ENCODE data around the gene CIDEC.
"Not testable (repeated sequence)": the region's sequence is repeated elsewhere in the genome, so short reads cannot be mapped to it uniquely, and the experiment has no call there.

The CIDEC gene

DNA sequence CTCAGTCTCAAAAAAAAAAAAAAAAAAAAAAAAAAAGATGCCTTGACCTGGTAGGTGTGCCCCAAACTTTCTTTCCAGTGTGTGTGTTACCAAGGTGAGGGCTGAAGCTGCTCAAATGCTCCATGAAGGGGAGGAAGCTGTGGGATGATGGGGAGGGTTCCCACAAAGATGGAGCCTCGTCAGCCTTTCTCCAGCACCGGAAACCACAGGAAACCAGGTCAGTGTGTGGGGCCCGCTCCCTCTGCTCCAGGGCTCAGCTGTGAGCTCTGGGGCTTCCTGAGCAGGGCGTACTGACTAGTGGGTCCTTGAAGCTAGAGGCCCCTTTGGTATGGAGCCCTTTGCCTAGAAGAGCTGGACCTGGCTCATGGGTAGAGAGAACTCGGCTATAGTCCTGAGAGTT, 21.9 kb upstream of the CIDEC start:
- no peak for DNase-seq

DNA sequence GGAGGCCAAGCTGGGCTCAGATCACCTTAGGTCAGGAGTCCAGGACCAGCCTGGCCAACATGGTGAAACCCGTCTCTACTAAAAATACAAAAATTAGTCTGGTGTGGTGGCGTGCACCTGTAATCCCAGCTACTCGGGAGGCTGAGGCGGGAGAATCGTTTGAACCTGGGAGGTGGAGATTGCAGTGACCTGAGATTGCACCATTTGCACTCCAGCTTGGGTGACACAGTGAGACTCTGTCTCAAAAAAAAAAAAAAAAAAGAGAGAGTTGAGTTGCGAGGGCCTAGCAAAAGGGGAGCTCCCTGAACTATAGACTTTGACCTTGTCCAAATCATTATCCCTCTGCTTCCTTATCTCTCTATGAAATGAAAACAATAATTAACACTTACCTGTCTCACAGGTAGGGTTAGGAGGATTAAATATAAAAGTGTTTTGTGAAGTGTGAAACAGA, 20.9 kb upstream of the CIDEC start:
- not testable (repeated sequence) for DNase-seq

DNA sequence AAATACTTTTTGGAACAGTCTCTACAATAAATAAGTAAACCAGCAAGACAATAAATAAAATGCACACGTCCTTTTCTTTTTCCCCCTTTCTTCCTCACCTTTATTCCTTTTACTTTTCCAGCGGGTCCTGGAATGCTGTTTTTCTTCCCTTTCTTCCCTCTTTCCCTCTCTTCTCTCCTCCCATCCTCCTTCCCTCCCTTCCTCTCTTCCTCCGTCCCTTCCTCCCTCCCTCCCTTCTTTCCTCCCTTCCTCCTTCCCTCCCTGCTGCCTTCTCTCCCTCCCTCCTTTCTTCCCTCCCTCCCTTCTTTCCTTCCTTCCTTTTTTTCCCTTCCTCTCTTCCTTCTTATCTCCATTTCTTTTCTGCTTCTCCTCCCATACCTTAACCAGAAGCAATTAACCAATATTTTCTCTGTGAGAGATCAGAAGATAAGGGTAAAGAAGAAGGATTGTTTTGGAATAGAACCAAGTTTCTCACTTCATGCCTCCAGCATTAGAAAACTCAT, 19.3 kb upstream of the CIDEC start:
- no peak for DNase-seq

DNA sequence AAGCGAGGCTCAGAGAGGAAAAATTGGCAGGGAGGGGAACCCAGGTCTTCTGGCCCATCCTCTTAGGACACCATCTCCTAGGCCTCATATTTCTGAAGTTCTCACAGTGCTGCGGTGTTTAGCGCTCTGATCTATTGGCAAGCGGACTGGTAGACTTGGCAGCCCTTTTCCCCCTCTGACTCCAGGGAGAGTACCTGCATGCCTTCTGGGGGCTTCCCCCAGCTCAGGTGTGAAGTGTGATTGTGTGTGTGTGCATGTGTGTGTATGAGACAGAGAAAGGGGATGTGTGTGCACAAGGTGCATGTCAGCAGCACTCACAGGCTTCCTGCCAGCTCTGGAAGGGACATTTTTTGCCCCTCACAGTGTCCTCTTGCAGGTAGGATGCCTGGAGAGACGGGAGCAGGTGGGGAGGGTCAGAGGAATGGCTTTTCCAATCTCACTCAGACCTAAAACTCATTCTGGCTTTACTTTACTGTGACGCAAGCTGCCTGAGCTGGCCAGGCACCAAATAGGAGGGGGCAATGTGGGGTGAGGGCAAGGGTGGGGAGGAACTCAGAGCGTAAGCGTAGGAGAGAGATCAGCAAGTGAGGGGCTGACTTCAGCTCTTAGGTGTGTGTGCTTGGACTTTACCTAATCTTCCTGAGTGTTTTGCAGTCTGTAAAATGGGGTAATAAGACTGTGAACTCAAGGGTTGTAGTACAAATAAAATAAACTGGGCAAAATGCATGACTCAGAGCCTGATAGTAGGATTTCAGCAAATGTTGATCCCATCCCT, 18.6 kb upstream of the CIDEC start:
- no peak for DNase-seq

DNA sequence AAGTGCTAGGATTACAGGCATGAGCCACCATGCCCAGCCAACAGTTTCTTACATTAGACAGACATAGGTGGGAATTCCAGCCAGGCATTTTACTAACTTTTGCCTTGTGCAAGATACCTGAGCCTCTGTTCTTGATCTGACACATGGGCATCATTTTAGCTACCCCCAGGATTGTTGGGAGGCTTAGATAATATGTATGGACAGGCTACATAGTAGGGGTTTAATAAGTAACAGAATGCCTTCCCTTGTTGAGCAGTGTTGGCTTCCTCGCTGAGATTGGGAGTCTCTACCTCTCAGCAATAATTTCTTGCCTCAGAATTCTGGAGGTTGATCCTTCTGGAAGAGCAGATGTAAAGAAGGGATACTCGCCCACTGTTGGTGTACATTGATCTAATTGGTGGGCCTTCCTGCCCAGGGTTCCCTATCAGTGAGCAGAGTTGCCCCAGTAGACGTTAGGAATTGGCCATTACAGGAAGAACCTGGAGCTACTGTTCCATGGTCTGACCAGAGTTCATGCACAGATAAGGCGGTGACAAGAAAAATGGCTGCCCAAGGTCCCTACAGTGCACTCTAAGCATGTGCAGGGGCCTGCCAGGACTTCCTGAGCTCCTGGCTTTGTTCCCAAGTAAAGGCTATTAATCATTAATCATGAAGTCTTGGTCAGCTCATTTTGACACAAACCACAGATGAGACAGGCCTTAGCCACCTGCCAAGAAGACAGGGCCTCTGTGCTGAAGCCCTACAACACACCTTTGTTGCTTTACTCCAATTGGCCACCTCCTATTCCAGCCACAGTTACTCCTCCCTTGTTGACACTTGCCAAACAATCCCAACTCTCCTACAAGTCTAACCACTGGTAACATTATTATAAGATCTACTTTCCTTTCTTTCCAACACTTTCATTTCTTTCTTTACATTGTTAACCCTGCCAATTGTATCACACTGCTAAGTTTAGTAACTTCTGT, 17.6 kb upstream of the CIDEC start:
- peak; percentile 16 for DNase-seq

DNA sequence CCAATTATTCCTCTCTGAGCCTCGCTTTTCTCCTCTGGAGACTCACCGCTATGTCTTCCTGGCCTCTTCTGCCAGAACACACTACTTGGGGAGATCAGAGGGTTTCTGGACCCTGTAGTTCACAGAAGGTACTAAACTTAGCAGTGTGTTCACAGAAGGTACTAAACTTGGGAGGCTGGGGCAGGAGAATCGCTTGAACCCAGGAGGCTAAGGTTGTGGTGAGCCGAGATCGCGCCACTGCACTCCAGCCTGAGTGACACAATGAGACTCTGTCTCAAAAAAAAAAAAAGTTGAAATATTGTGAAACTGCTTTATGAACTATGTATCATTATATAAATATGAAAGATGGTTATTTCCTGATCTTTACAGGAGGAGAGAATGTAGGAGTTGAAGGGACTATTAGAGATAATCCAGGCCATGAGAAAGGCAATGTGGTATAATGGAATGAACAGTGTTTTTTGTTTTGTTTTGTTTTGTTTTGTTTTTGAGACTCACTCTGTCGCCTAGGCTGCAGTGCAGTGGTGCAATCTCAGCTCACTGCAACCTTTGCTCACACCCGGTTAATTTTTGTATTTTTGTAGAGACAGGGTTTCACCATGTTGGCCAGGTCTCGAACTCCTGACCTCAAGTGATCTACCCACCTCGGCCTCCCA, 16.8 kb upstream of the CIDEC start:
- DNase-seq = not testable (repeated sequence)

DNA sequence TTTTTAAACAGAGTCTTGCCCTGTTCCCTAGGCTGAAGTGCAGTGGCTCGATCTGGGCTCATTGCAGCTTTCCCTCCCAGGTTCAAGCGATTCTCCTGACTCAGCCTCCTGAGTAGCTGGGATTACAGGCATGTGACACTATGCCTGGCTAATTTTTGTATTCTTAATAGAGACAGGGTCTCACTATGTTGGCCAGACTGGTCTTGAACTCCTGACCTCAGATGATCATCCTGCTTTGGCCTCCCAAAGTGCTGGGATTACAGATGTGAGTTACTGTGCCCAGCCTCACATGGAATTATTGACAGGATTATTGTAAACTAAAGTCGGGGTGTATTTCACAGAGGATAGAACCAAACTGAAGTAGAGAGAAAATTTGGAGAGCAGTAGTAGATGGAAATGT, 15.7 kb upstream of the CIDEC start:
- not testable (repeated sequence) for DNase-seq

DNA sequence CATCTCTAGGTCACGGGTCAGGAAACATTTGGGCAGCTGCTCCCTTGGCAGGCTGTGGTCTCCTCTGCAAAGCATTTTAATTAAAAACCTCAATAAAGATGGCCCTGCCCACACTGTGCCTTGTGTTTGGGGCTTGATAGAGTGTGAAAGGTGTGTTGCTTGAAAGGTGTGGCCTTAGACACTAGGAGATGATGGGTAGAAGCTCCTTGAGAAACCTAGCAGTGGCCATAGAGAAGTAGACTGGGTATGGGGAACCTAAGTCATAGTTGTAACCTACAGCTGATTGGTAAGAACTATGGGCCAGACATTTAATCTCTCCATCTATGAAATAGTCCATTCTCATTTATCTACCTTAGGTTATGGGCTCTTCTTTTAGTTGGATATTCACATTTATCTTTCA, 13.7 kb upstream of the CIDEC start:
- no peak for DNase-seq

DNA sequence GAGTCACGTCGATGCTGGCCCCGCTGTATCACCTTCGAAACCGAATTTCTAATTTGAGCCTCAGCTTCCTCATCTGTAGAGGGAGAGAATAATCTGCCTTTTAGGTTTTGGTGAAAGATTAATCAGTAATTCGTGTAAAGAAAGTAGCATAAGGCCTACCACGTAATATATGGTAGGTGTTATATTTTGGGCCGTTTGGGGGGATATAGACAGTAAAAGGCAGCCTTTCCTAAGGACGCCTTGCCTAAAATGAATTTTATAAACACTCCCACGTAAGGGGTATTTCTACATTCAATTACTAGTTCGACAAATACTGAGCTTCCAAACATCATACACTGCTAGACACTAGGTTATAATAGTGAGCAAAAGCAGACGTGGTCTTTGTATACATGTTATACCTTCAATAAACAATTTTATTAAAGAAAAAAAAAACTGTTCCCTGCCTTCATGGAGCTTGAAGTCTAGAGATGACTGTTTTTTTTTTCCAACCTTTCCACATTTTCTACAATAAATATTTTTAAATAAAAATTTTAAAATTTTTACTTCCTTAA, 11.1 kb upstream of the CIDEC start:
- DNase-seq = no peak

DNA sequence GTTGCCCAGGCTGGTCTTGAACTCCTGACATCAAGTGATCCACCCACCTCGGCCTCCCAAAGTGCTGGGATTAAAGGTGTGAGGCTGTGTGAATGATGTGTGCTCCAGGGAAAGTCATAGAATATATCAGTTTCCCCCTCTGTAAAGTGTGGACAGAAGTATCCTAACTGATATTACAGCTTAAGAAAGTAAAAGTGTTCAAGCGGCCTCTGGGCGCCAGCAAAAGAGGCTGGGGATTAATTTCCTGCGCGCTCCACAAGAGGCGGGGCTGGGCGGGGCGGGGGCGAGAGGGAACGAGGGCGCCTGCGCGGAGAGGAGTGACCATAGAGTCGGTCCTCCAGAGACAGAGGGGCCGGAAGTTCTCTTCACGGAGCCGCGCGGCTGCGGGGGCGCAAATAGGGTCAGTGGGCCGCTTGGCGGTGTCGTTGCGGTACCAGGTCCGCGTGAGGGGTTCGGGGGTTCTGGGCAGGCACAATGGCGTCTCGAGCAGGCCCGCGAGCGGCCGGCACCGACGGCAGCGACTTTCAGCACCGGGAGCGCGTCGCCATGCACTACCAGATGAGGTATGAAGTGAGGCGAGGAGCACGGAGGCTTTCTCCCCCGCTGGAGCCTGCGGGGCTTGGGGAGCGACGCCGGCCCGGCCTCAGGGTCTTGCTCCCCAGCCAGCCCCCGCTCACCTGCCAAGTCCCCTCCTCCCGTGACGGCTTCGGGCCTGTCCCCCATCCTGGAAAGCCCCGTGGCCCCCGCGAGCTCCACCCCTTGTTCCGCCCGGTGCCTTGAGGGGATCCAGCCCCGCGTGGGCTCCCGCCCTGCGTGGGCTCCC, 10.4 kb upstream of the CIDEC start, which contains the start of gene JAGN1:
TSS of gene JAGN1 (plus strand) at position 362 of the 823 bp plus-strand sequence. CDS start at position 475, 113 bp downstream.
- DNase-seq = peak; percentile 47

DNA sequence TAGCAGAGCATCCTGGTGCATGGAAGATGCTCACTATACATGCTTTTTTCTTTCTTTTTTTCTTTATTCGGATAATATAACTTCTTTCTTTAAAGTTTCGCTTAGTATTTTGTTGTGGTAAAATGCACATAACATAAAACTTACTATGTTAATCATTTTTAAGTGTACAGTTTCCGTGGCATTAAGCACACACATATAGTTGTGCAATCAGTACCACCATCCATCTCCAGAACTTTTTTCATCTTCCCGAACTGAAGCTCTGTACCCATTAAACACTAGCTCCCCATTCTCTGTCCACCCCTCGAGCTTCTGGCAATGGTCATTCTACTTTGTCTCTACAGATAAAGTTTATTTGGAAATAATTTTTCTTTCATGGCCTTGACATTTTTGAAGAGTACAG, 9.4 kb upstream of the CIDEC start:
- DNase-seq = no peak

DNA sequence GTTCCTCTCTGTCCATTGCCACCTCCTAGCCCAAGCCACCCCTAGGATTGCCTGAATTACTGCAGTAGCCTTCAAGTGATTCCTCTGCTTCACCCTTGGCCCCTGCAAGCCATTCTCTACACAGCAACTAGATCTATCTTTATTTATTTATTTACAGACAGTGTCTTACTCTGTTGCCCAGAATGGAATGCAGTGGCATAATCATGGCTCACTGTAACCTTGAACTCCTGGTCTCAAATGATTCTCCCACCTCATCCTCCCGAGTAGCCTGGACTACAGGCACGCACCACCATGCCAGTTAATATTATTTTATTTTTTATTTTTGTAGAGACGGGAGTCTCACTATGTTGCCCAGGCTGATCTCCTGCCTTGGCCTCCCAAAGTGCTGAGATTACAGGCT, 8.5 kb upstream of the CIDEC start:
- no peak for DNase-seq

DNA sequence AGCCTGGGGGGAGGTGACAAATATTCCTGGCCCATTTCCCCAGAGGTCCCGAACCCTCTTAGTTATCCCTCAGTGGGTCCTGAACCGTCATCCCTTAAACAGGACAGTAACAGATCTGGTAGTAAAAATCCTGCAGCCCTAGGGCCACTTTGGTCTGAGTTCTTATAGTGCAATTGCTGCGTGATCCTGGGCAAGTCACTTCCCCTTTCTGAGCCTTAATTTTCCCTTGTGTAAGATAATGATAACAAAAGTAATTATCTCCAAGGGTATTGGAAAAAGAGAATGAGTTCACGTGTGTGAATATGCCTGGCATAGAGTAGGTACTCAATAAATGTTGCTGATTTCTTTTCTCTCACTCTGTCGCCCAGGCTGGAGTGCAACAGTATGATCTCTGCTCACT, 7.4 kb upstream of the CIDEC start:
- no peak for DNase-seq

DNA sequence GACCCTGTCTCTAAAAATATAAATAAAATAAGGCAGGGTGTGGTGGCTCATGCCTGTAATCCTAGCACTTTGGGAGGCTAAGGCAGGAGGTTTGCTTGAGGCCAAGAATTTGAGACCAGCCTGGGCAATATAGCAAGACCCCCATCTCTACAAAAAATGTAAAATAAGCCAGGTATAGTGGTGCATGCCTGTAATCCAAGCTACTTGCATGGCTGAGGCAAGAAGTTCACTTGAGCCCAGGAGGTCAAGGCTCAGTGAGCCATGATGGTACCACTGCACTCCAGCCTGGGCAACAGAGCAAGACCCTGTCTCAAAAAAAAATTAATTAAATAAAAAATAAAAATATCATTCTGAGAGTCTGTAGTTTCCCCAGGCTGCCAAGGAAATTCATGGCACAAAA, 6.3 kb upstream of the CIDEC start:
- no peak for DNase-seq

DNA sequence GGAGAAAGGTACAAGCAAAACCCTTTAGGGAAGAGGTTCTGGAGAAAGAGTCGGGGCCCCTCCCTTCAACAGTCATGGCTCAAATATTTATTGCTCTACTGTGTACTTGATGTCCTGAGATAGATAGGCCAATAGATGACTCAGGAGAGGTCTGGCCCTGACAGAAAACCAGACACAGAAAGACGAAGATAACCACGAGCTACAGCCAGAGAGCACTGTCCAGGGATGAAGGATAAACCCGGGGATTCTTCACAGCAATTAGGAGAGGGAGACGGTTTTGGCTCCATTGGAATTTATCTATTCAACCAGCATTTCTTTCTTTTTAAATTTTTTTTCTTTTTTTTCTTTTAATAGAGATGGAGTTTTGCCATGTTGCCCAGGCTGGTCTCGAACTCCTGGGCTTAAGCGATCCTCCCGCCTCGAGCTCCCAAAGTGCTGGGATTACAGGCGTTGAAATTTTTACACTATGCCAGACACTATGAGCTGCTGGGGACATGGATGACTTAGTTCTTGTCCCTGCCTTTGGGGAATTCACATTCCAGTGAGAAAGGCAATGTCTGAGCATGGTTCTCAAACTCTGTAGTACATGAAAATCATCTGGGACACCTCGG, 4.6 kb upstream of the CIDEC start:
- DNase-seq = no peak

DNA sequence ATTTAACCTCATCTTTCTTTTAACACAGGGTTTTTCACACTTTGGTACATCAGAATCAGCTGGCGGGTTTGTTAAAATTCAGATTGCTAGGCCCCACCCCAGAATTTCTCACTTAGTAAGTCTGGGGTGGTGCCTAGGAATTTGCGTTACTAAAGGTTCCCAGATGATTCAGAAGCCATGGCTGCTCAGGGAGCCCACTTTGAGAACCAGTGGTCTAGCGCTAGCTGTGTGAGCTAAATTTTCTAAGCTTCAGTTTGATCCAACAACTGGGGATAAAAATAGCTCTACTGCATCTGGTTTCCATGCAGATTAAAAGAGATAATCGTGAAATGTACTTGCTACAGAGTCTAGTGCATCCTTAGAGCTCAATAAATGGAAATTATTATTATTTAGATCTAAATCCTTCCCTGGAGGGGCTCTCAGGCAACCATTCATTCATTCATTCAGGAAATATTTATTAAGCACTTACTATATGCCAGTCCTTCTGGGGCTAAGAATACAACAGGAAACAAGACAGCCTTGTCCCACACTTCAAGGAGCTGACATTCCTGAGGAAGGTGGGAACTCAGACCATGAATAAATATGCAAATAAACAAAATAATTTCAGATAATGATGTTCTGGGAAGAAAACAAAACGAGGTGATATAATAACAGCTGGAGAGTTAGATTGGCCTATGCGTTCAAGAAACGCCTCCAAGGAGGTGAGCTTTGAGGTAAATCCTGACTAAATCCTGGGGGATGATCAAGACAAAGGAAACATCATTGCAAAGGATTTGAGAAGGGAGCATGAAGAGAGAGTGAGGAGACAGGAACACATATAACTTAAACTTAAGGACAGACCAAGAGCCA, 3.9 kb upstream of the CIDEC start:
- DNase-seq = no peak

DNA sequence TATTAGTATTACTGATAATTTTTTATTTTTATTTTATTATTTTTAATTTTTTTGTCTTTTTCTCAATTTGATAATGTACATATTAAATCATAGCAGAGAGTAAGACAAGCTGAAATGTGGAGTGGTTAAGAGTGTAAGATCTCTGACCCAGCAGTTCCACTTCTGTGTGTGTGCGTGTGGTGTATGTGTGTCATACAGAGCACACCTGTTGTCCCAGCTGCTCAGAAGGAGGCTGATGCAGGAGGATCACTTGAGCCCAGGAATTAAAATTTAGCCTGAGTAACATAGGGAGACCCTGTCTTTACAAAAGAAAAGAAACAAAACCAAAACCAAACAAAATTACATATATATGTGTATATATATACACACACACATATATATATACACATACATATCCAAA, 1.4 kb upstream of the CIDEC start:
- DNase-seq = no peak

DNA sequence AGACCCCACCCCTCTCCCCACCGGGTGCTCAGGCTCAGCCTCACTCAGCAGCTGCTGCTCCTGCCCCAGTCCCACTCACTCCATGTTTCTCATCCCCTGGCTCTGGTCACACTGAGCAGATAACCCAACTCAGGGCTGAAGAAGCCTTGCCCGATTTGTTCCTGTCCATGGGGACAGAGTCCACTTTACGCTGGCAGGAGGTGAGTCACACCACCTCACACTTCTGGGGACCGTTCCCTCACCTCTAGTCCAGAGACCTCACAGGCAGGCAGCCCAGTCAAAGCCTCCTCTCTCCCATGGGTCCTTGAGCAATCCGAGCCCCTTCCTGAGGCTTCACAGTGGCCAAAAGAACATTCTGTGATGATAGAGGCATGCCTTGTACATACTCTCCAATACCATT, 1.4 kb downstream of the CIDEC start:
- DNase-seq = no peak

DNA sequence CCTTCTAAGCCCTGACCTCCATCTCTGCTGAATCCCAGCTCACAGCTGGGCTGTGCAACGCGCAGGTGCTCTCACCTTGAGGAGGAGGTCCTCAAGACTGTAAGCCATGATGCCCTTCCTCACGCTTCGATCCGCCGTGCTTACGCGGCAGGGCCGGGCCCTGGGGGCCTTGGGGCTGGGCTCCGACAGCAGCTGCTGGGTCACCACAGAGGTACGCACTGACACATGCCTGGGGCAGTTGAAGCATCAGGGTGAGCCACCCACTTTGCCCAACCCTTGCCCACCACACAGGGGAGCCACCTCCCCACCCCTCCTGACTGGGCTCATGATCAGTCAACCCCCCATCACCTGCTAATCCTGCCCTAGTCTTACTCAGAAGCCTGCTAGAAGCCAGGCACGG, 3.1 kb downstream of the CIDEC start:
- DNase-seq = no peak

DNA sequence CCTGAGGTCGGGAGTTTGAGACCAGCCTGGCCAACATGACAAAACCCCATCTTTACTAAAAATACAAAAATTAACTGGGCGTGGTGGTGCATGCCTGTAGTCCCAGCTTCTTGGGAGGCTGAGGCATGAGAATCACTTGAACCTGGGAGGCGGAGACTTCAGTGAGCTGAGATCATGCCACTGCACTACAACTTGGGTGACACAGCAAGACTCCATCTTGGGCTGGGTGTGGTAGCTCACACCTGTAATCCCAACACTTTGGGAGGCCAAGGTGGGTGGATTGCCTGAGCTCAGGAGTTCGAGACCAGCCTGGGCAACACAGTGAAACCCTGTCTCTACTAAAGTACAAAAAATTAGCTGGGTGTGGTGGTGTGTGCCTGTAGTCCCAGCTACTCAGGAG, 3.8 kb downstream of the CIDEC start:
- DNase-seq = not testable (repeated sequence)
